ENCODE results near the gene MROH8. TPM values are rescaled to one million over a fixed set of nuclear protein-coding genes. Genes with fewer than 3 reads are reported as not detected.
A peak's percentile ranks its signal among the peaks of the same experiment; 100 is the strongest.

MROH8 gene
- polyA plus RNA-seq, 1 of the 3 experiments (the other 2 are of a cell fraction) = 3.5 TPM

- TF ChIP-seq, protein P1, sequence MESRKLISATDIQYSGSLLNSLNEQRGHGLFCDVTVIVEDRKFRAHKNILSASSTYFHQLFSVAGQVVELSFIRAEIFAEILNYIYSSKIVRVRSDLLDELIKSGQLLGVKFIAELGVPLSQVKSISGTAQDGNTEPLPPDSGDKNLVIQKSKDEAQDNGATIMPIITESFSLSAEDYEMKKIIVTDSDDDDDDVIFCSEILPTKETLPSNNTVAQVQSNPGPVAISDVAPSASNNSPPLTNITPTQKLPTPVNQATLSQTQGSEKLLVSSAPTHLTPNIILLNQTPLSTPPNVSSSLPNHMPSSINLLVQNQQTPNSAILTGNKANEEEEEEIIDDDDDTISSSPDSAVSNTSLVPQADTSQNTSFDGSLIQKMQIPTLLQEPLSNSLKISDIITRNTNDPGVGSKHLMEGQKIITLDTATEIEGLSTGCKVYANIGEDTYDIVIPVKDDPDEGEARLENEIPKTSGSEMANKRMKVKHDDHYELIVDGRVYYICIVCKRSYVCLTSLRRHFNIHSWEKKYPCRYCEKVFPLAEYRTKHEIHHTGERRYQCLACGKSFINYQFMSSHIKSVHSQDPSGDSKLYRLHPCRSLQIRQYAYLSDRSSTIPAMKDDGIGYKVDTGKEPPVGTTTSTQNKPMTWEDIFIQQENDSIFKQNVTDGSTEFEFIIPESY (IDR thresholded peaks at IDR 0.05; ENCODE audit: borderline replicate concordance, low read depth) = no peak
- TF ChIP-seq, protein P2, sequence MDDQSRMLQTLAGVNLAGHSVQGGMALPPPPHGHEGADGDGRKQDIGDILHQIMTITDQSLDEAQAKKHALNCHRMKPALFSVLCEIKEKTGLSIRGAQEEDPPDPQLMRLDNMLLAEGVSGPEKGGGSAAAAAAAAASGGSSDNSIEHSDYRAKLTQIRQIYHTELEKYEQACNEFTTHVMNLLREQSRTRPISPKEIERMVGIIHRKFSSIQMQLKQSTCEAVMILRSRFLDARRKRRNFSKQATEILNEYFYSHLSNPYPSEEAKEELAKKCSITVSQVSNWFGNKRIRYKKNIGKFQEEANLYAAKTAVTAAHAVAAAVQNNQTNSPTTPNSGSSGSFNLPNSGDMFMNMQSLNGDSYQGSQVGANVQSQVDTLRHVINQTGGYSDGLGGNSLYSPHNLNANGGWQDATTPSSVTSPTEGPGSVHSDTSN (IDR thresholded peaks at IDR 0.05) = peak; percentile 34
- TF ChIP-seq EZH2phosphoT487 (IDR thresholded peaks at IDR 0.05; ENCODE audit: borderline replicate concordance, low read depth) (no peak), TEAD4 (IDR thresholded peaks at IDR 0.05; ENCODE audit: borderline replicate concordance, insufficient read depth) (no peak), IRF3 (IDR thresholded peaks at IDR 0.05; ENCODE audit: low read depth, low read length) (no peak), TAF1 (IDR thresholded peaks at IDR 0.05; ENCODE audit: borderline replicate concordance, low read depth, low read length) (no peak), FOSL2 (IDR thresholded peaks at IDR 0.05; ENCODE audit: borderline replicate concordance, low read depth) (no peak), SIN3A (IDR thresholded peaks at IDR 0.05; ENCODE audit: borderline replicate concordance, low read depth, low read length) (no peak), SMC3 (IDR thresholded peaks at IDR 0.05; ENCODE audit: low read depth, low read length) (no peak), TCF12 (IDR thresholded peaks at IDR 0.05) (peak; percentile 51), NRF1 (IDR thresholded peaks at IDR 0.05; ENCODE audit: low read depth, low read length) (no peak), RFX5 (IDR thresholded peaks at IDR 0.05; ENCODE audit: low read length) (no peak), EP300 (IDR thresholded peaks at IDR 0.05; ENCODE audit: borderline replicate concordance in 1 of 2, low read depth in 1 of 2, low read length in 1 of 2) (no peak)
Measured at GRCh38 chr20:37201827-37202162, 22.4 kb upstream of the MROH8 start (continued).

- peaks cover 58 to 70% of the 10 kb centered on the region in 2 experiments for H3K36me3 ChIP-seq (replicated peaks in 1 of 2; ENCODE audit: control insufficient read depth in 1 of 2, insufficient read depth in 2 of 2, low read length in 1 of 2)
- H3K9me2 ChIP-seq = no peaks in the 10 kb centered on the region
- peaks cover 71% of the 10 kb centered on the region for H3K79me2 ChIP-seq (ENCODE audit: insufficient read depth)
- H3K27ac ChIP-seq (ENCODE audit: low read depth in 2 of 2, low read length in 1 of 2) = peak overlapping the region; percentile 93 to 96
- H3K27me3 ChIP-seq (ENCODE audit: insufficient read depth) = no peaks in the 10 kb centered on the region
- peak overlapping the region; percentile 66; the same call in 1 of the 2 replicates for H3K4me2 ChIP-seq
- H3K9ac ChIP-seq = peak overlapping the region; percentile 61; the same call in 1 of the 2 replicates
- TF ChIP-seq NRF1 (IDR thresholded peaks at IDR 0.05; ENCODE audit: low read depth, low read length) (no peak), EP300 (IDR thresholded peaks at IDR 0.05; ENCODE audit: borderline replicate concordance in 1 of 2, low read depth in 1 of 2, low read length in 1 of 2) (no peak), RCOR1 (IDR thresholded peaks at IDR 0.05; ENCODE audit: low read length) (no peak), MEF2A (IDR thresholded peaks at IDR 0.05; ENCODE audit: borderline replicate concordance, low read depth) (no peak)
- CTCF ChIA-PET = interaction anchor here (0.6 to 14.0 kb wide), 14 partner anchors 10 to 341 kb away, joined by 3 to 280 read pairs (median 4); partner anchors contain the start of genes BLCAP and MANBAL
- POLR2A ChIA-PET = interaction anchor here (0.7 kb wide), 1 partner anchor 23 kb away, joined by 3 read pairs; no protein-coding TSS in a partner anchor
- peaks cover 13 to 28% of the 10 kb centered on the region in 2 experiments for H3K4me1 ChIP-seq (ENCODE audit: control insufficient read depth in 1 of 2, insufficient read depth in 2 of 2, low read depth in 1 of 2, low read length in 1 of 2)
- DNase-seq = no peak
- H3K9me3 ChIP-seq = no peaks in the 10 kb centered on the region
- no peak overlapping the region for H2AFZ ChIP-seq (ENCODE audit: low read depth)
- no peak overlapping the region; a peak in 1 of 4 replicates for H3K4me3 ChIP-seq (ENCODE audit: low read depth in 2 of 2, low read length in 1 of 2)
- WGBS (ENCODE audit: low lambda C conversion rate) = 92% methylated on average over 13 of the region's 13 CpGs
- peaks cover 10% of the 10 kb centered on the region for H3F3A ChIP-seq (replicated peaks; ENCODE audit: insufficient read depth)
- H4K20me1 ChIP-seq (ENCODE audit: insufficient read depth) = peaks cover 34% of the 10 kb centered on the region
Measured at GRCh38 chr20:37200926-37201826, 21.8 kb upstream of the MROH8 start.
